Activated CD8-positive, alpha-beta memory T cell treated with anti-CD3 and anti-CD28 coated beads for 1 hour (primary cell): ENCODE data around the gene NFKBIZ.

Experiments used
- DNase-seq, 2 donors: peaks; one replicate each; pipeline ENCODE4 v3.0.0-alpha.2; 2020; ENCODE audit warnings: low read depth in 1 of 2; ENCODE audit errors: extremely low read depth in 1 of 2

NFKBIZ gene

GRCh38 chr3:101848754-101849713 lies at the start of gene NFKBIZ:
NFKBIZ (plus strand) TSS chr3:101849514; CDS start chr3:101849629, 115 bp downstream.
- DNase-seq: peak; percentile 82 to 88

- no peak for DNase-seq
These were observed 48.1 kb upstream of the NFKBIZ start for GRCh38 chr3:101801174-101801573.

- no peak for DNase-seq
These were observed 47.1 kb upstream of the NFKBIZ start for GRCh38 chr3:101802179-101802578.

- DNase-seq: peak in 1 of 2 donors; percentile 21
These were observed 46.0 kb upstream of the NFKBIZ start for GRCh38 chr3:101803173-101803782.

GRCh38 chr3:101803939-101804338 lies 45.4 kb upstream of the NFKBIZ start:
- DNase-seq: no peak

- DNase-seq: no peak
These were observed 42.8 kb upstream of the NFKBIZ start for GRCh38 chr3:101806491-101806890.

GRCh38 chr3:101807888-101808287 lies 41.4 kb upstream of the NFKBIZ start:
- no peak for DNase-seq

- no peak for DNase-seq
These were observed 39.9 kb upstream of the NFKBIZ start for GRCh38 chr3:101809178-101810021.

GRCh38 chr3:101810022-101810418 lies 39.3 kb upstream of the NFKBIZ start:
- no peak for DNase-seq

GRCh38 chr3:101811875-101812274 lies 37.4 kb upstream of the NFKBIZ start:
- no peak for DNase-seq

- DNase-seq: no peak
These were observed 36.4 kb upstream of the NFKBIZ start for GRCh38 chr3:101812895-101813294.

- no peak for DNase-seq
These were observed 35.4 kb upstream of the NFKBIZ start for GRCh38 chr3:101813817-101814440.

- DNase-seq: no peak
These were observed 34.5 kb upstream of the NFKBIZ start for GRCh38 chr3:101814835-101815234.

GRCh38 chr3:101816215-101817149 lies 32.8 kb upstream of the NFKBIZ start:
- no peak for DNase-seq

GRCh38 chr3:101817992-101818391 lies 31.3 kb upstream of the NFKBIZ start:
- no peak for DNase-seq

GRCh38 chr3:101819649-101820206 lies 29.6 kb upstream of the NFKBIZ start:
- no peak for DNase-seq

- no peak for DNase-seq
These were observed 27.8 kb upstream of the NFKBIZ start for GRCh38 chr3:101821503-101821902.

- no peak for DNase-seq
These were observed 25.8 kb upstream of the NFKBIZ start for GRCh38 chr3:101823525-101823924.

- no peak for DNase-seq
These were observed 24.6 kb upstream of the NFKBIZ start for GRCh38 chr3:101824702-101825101.
